ENCODE data around the gene ERICH6. TPM values are rescaled to one million over a fixed set of nuclear protein-coding genes. Genes with fewer than 3 reads are reported as not detected.

The ERICH6 gene
- 0.69 TPM for total RNA-seq (ENCODE audit: unreplicated experiment)
- long read RNA-seq = 0 reads

- Mint-ChIP-seq H3K36me3 (ENCODE audit: unreplicated experiment) (peaks cover 12% of the 10 kb centered on the region), H3K4me3 (ENCODE audit: unreplicated experiment) (peak within 1 kb of the TSS; percentile 96), H3K9me3 (ENCODE audit: unreplicated experiment) (peaks cover 6% of the 10 kb centered on the region), H3K27me3 (ENCODE audit: unreplicated experiment) (peaks cover 3% of the 10 kb centered on the region), H3K27ac (ENCODE audit: unreplicated experiment) (peak within 1 kb of the TSS; percentile 92), H3K4me1 (ENCODE audit: low read depth, unreplicated experiment) (no peaks in the 10 kb centered on the region)
- DNase-seq = peak; percentile 96
- TF ChIP-seq, protein P1, sequence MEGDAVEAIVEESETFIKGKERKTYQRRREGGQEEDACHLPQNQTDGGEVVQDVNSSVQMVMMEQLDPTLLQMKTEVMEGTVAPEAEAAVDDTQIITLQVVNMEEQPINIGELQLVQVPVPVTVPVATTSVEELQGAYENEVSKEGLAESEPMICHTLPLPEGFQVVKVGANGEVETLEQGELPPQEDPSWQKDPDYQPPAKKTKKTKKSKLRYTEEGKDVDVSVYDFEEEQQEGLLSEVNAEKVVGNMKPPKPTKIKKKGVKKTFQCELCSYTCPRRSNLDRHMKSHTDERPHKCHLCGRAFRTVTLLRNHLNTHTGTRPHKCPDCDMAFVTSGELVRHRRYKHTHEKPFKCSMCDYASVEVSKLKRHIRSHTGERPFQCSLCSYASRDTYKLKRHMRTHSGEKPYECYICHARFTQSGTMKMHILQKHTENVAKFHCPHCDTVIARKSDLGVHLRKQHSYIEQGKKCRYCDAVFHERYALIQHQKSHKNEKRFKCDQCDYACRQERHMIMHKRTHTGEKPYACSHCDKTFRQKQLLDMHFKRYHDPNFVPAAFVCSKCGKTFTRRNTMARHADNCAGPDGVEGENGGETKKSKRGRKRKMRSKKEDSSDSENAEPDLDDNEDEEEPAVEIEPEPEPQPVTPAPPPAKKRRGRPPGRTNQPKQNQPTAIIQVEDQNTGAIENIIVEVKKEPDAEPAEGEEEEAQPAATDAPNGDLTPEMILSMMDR (IDR thresholded peaks at IDR 0.05; ENCODE audit: partially characterized antibody, unreplicated experiment) = no peak
These were observed at the start of gene ERICH6 for GRCh38 chr3:150703756-150704344. ERICH6 (minus strand) TSS chr3:150703920; CDS start chr3:150703898, 22 bp downstream.

GRCh38 chr3:150751781-150752263 lies 48.1 kb upstream of the ERICH6 start:
- Mint-ChIP-seq H3K36me3 (ENCODE audit: unreplicated experiment) (no peaks in the 10 kb centered on the region), H3K27me3 (ENCODE audit: unreplicated experiment) (peaks cover 3% of the 10 kb centered on the region), H3K4me3 (ENCODE audit: unreplicated experiment) (no peak overlapping the region), H3K4me1 (ENCODE audit: low read depth, unreplicated experiment) (peaks cover 6% of the 10 kb centered on the region), H3K9me3 (ENCODE audit: unreplicated experiment) (no peaks in the 10 kb centered on the region), H3K27ac (ENCODE audit: unreplicated experiment) (no peak overlapping the region)
- no peak for DNase-seq
- TF ChIP-seq, protein P1 (IDR thresholded peaks at IDR 0.05; ENCODE audit: partially characterized antibody, unreplicated experiment) = no peak

GRCh38 chr3:150749255-150749654 lies 45.5 kb upstream of the ERICH6 start:
- no peaks in the 10 kb centered on the region for H3K36me3 Mint-ChIP-seq (ENCODE audit: unreplicated experiment)
- peaks cover 4% of the 10 kb centered on the region for H3K27me3 Mint-ChIP-seq (ENCODE audit: unreplicated experiment)
- no peak overlapping the region for H3K4me3 Mint-ChIP-seq (ENCODE audit: unreplicated experiment)
- TF ChIP-seq, protein P1 (IDR thresholded peaks at IDR 0.05; ENCODE audit: partially characterized antibody, unreplicated experiment) = no peak
- H3K4me1 Mint-ChIP-seq (ENCODE audit: low read depth, unreplicated experiment) = peaks cover 6% of the 10 kb centered on the region
- no peak for DNase-seq
- no peaks in the 10 kb centered on the region for H3K9me3 Mint-ChIP-seq (ENCODE audit: unreplicated experiment)
- no peak overlapping the region for H3K27ac Mint-ChIP-seq (ENCODE audit: unreplicated experiment)

DNA sequence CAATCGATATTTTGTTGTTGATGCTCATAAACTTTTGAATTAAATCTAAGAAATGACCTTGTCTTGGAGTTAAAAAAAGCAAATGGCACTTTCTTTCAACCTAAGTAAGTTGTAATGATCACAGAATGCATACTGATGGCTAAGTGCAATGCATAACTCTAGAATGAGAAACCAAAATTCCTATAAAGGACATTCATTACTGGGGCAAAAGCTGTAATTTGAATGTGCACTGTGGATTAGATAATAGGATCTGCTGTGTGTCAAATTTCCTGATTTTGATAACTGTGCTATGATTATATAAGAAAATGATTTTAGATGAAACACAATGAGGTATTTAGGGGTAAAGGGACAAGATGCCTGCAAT lies 44.9 kb upstream of the ERICH6 start:
- no peak for DNase-seq
- H3K9me3 Mint-ChIP-seq (ENCODE audit: unreplicated experiment) = no peaks in the 10 kb centered on the region
- H3K27ac Mint-ChIP-seq (ENCODE audit: unreplicated experiment) = no peak overlapping the region
- H3K4me3 Mint-ChIP-seq (ENCODE audit: unreplicated experiment) = no peak overlapping the region
- peaks cover 6% of the 10 kb centered on the region for H3K4me1 Mint-ChIP-seq (ENCODE audit: low read depth, unreplicated experiment)
- TF ChIP-seq, protein P1 (IDR thresholded peaks at IDR 0.05; ENCODE audit: partially characterized antibody, unreplicated experiment) = no peak
- peaks cover 4% of the 10 kb centered on the region for H3K27me3 Mint-ChIP-seq (ENCODE audit: unreplicated experiment)
- no peaks in the 10 kb centered on the region for H3K36me3 Mint-ChIP-seq (ENCODE audit: unreplicated experiment)

DNA sequence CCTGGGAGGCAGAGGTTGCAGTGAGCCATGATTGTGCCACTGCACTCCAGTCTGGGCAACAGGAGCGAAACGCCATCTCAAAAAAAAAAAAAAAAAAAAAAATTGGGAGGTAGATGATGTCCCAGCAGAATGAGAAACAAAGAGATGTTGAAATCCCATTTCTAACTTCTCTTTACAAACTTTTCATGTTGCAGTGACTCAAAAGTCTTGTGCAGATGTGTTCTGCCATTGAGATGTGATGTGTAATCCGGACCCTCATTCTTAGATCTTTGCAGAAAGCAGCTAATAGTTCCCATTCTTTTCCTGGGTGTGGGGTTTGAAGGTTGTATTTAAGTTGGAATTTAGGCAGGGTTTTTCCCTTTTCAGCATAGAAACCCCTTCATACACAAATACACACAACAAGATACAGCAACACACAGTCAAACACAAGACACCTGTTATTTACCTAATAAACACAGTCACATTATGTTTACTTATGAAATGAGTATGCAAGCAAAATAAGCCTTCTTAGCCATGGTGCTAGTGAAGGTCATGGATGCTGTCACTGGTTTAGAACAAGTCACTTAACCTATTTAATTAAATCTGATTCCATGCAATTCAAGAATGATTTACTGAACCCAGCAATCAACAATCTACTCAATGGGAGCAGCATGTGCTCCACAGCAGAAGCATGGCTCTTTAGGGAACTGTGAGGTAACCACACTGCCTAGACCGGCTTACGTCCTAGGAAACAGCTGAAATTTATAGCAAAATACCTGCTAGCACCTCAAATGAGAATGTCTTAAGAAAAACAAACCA lies 44.4 kb upstream of the ERICH6 start:
- H3K27me3 Mint-ChIP-seq (ENCODE audit: unreplicated experiment) = peaks cover 3% of the 10 kb centered on the region
- peaks cover 6% of the 10 kb centered on the region for H3K4me1 Mint-ChIP-seq (ENCODE audit: low read depth, unreplicated experiment)
- no peaks in the 10 kb centered on the region for H3K9me3 Mint-ChIP-seq (ENCODE audit: unreplicated experiment)
- no peaks in the 10 kb centered on the region for H3K36me3 Mint-ChIP-seq (ENCODE audit: unreplicated experiment)
- no peak overlapping the region for H3K27ac Mint-ChIP-seq (ENCODE audit: unreplicated experiment)
- DNase-seq = no peak
- no peak overlapping the region for H3K4me3 Mint-ChIP-seq (ENCODE audit: unreplicated experiment)
- TF ChIP-seq, protein P1 (IDR thresholded peaks at IDR 0.05; ENCODE audit: partially characterized antibody, unreplicated experiment) = no peak
